ENCODE results near the gene ABCG2.

DNA sequence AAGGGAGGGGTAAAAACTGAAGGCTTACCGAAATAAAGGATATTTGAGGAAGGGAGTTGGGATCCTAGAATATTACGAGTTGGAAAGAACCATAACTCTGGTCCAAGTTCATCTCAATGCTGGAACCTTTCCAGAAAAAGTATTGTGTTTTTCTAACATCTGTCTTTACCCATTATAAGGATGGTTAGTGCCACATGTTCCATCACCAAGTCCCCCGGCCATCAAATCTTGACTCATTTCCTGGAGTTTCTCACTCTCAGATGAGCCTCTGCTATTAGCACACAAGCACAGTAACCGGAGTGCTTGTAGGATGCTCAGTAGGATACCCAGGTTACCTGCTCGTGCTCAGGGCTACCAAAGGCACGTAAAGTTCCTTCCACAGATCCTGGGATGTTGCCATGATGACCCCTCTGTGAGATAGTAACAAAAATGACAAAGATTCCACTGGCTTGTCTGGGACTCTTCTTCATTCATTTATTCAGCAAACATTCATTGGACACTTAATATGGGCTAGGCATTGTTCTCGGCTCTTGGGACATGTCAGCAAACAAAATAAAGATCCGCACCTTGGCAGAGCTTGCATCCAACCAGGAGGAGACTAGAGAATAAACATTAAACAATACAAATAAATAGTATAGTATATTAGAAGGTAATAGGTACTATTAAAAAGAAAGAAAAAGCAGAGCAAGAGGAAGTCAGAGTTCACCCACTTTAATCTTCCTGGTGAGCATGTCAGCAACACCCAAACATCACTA, 114.7 kb downstream of the ABCG2 start:
- TF ChIP-seq CTCF (optimal IDR thresholded peaks at IDR 0.05 in 1 of 3, IDR thresholded peaks at IDR 0.05 in 1 of 3, conservative IDR thresholded peaks at IDR 0.05 in 1 of 3; ENCODE audit: extremely low read depth in 1 of 3, insufficient read depth in 2 of 3, low read length in 3 of 3), result no peak
- no peak for TF ChIP-seq EZH2 (IDR thresholded peaks at IDR 0.05; ENCODE audit: low read length)

Measured in keratinocyte (primary cell).